Erythroblast (primary cell): ENCODE measurements around the gene JADE1.

Experiments
- GATA1 ChIP-seq: IDR thresholded peaks from 2 replicates; pipeline ENCODE4 v1.6.1; 2011; ENCODE audit warnings: low read depth, mild to moderate bottlenecking, control low read depth, low read length, moderate library complexity
- POLR2A ChIP-seq: IDR thresholded peaks from 2 replicates; pipeline ENCODE4 v1.6.1; 2011; ENCODE audit warnings: mild to moderate bottlenecking, low read length

DNA sequence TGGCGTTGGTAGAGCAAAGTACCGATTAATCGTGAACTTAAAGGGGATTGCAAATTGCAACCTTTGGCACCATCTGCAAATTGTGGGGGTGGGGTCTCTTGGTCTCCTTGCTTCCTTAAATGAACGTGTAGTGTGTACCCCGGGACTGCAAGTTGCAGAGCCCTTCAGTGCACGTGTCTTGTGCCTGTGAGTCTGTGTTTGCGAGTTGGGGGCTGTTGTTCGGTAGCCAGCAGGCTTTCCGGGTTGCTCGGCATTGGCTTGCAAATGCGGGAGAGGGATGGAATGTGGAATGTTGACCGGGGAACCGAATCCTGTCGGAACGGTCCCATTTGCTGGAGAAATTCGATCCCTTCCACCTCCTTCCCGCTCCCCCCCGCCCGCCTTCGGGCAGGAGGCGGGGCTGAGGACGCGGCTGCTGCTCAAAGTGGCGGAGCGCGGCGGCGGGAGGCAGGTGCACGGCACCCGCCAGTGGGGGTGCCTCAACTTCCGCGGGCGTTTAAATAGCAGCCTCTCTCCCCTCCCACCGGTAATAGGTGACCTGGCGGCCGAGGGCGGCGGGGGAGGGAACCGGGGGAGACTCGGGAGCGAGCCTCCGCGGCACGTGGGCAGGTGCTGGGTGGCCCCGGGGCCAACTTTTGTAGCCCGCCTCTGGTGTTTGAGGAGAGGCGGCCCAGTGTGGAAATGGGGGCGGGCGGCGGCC lies 1.5 kb downstream of the JADE1 start:
- TF ChIP-seq POLR2A, result peak; percentile 70
- no peak for TF ChIP-seq GATA1
